ENCODE measurements around the gene AMOT.

The AMOT gene

GRCh38 chrX:112800971-112801775, 39.5 kb downstream of the AMOT start:
- DNase-seq, result no peak

DNA sequence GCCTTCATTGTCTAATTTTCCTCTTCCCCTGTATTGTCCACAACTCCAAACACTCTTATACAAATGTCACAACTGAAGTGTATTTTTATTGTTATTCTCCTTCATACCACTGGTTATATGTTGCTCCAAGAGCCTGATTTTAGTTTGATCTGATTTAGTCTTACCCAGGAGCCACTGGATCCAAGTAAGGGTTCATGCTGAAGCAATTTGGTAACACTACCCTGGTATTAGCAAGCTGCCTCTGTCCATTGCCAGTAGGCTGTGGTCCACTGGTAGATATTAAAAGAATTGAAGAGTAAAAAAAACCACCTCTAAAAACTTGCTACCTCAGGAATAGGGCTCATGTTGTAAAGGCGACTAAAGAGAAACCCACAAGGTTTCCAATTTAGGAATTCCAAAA, 41.2 kb downstream of the AMOT start:
- DNase-seq, result no peak

DNA sequence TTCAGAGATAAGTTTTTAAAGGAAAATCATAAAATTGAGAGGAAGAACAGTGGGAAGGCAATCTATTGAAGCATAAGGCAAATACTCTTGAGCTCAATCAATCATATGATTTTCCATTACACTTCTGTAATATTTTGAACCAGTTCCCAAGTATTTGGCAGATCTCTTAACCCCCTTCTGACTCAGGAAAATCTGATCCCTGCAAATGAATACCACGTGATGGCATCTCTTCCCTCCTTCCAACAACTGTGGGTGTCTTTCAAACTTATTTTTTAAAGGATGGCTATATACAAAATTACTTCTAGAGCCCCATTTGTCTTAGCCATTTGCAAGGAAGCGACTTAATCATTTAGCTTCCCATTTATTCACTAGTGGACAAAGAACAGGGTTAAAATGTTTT, 41.9 kb downstream of the AMOT start:
- DNase-seq, result no peak

GRCh38 chrX:112789931-112790330, 50.7 kb downstream of the AMOT start:
- no peak for DNase-seq

- DNase-seq, result no peak
Measured at GRCh38 chrX:112786076-112786475, 54.6 kb downstream of the AMOT start.

- no peak for DNase-seq
Measured at GRCh38 chrX:112785344-112785743, 55.3 kb downstream of the AMOT start.

DNA sequence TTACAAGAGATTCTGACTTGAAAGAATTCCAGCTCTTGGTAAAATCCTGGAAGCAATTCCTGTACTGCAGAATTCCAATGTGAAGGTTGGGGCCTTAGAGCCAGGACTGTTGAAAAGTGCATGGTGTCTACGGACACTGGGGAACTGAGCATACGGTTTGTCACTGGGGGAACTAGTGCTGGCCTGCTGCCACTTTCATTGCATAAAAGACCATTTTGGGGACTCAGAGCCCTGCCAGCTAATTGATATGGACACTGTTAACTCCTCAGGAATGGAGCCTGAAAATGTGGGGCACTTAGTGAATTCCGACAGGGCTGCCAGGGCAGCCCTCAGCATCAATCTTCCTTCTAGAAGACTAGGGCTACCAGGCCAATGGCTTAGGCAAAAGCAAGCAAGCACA, 55.9 kb downstream of the AMOT start:
- no peak for DNase-seq

DNA sequence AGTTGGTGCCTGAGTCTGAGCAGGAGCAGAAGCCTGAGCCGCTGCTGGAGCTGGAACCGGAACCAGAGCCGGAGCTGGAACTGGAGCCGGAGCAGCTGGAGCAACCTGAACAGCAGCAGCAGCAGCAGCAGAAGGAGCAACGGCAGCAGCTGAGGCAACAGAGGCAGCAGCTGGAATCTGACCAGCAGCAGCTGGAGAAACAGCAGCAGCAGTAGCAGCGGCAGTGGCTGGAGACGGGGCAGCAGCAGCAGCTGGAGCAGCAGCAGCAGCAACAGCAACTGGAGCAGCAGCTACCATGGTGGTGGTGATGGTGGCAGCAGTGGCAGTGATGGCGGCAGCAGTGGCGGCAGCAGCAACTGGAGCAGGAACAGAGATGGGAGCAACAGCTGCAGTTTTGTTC, 61.5 kb downstream of the AMOT start:
- no peak for DNase-seq

DNA sequence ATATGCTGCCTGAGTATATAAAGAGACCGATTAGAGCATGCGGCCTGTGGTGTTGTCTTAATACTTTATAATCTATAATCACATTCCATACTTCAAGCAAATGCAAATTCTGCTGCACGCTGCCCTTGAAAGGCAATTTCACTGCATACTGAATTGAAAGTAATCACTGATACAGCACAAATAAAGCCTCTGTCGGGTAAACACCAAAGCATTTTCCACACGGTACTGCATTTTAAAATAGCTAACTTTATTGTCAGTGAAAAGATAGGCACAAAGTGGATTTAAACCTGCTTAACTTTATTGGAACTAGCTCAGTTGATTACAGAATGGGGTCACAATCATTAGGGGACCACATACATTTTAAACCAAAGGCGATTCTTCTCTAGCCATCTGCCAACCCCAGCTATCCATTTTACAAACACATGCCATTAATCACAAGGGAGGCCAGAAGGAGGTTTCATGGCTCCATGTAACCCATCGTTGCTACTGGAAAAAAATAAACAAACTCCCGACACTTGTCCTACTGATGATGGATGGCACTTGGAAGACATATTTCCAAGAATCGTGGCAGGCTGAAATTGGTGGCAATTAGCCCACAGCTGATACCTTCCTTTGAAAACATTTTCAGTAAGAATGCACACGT, 65.9 kb downstream of the AMOT start:
- peak; percentile 62 for DNase-seq

DNA sequence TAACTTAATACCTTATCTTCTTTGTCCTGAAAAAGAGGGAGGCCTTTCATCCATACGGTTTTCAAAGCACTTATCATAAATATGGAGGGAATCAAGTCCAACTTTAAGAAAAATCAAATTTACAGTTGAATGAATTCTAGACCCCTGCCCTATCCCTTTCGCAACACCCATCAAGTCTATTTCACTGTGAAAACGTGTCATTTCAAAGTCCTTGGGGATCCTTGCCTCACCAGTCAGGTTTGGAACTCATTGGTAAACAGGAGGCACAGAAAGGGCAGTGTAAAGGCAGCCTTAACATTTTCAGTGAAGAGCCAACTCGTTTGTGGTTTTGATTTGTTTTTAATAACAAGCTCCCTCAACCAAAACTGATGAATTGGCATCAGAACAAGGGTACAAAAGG, 66.5 kb downstream of the AMOT start:
- DNase-seq, result no peak

DNA sequence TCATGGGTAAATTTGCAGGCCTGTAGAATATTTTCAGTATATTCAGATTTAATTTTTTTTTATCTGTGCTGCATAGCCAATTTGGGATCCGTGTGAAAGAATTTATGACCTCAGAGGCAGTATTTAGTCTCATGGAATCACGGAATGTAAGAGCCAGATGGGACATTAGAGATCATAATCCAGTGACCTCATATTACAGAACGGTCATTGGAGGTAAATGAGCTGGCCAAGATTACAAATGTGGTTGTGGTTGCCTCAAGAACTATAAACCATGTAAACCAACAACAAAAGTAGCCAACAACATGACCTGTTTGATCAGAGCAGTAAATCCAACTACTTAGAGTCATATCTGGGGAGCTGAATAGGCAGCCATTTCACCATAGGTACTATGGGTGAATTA, 71.6 kb downstream of the AMOT start:
- no peak for DNase-seq

DNA sequence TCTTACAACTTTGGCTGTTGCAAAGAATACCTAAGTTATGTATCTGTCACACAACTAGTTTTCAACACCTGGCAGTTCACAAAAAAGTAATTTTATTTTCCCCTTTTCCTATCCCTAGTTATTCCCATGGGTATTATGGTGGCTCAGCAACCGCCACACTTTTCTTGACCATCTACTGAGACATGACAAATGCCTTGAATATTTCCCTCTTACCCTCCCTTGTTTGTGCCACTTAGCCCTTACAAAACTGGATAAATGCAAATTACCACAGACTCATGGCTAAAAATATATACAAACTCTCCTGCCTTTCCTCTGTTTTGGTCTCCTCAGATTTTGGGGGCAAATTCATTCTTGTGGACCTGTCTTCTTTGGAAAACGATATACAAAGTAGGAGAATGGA, 72.1 kb downstream of the AMOT start:
- DNase-seq, result no peak

- DNase-seq, result no peak
Measured at GRCh38 chrX:112766774-112767173, 73.9 kb downstream of the AMOT start.

GRCh38 chrX:112761242-112762207, 79.1 kb downstream of the AMOT start:
- DNase-seq, result no peak

DNA sequence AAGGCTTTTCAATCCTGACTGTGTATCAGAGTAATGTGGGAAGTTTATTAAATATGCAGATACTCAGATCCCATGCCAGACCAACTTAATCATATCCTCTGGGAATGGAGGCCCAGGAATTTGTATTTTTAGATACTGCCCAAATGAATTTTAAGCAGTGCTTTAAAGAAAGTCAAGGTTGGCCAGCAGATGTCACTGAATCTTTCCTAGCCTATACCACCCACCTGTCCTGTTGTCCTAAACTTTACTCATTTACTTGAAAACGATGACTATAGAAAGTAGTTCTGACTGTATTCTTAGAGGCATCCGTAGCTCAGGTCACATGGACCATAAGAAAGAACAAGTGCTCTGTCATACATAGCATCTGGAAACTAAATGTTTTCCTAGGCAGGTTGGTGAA, 79.9 kb downstream of the AMOT start:
- DNase-seq, result no peak

- DNase-seq, result peak; percentile 46
Measured at GRCh38 chrX:112759966-112760365, 80.7 kb downstream of the AMOT start.

- DNase-seq, result no peak
Measured at GRCh38 chrX:112759512-112759911, 81.1 kb downstream of the AMOT start.

DNA sequence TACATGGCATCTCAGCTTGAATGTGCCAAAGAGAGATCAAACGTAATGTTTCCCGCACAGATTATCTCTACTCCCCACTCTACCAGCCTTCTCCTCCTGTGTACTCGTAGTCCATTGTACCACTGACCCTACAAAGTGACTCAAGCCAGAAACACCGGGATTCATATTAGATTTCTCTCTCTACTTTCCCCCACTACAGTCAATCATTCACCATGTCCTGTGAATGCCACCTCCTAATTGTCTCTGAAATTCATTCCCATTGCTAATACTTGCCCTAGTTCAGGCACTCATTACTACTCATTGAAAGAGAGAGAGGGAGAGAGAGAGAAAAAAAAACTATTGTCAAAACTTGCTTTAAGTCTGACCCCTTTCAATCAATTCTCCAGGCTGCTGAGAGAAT, 82.7 kb downstream of the AMOT start:
- DNase-seq, result no peak

DNA sequence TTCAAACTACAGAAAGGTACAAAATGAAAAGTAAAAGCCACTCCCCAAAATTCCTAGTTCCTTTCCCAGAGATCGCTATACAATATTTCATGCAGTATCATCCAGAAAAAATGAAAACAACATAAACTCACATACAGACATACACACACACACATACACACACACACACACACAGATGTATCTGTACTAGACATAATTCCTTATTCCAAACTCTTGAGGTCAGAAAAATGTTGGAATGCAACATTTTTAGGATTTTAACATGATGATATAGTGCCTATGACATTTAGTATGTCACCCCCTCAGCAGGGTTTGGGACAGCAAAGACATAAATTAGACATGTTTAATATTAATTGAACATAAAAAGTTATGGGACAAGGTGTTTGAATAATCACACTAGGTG, 87.5 kb downstream of the AMOT start:
- DNase-seq, result no peak

DNA sequence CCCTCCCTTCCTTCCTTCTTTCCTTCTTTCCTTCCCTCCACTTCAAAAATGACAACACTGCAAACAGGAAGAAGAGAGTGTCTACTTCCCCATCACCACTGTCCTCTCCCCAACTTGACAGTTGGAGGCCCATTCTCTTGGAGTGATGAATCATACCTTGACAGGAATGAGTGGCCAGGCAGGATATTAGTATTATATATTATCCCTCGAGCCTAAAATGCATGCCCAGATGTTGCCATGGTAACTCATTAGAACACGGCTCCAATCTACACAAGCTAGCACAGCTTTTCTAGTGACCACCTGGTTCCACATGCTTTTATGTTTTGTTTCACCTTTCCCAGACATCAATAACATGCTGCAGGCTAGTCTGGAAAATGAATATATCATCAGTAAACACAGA, 89.6 kb downstream of the AMOT start:
- no peak for DNase-seq

DNA sequence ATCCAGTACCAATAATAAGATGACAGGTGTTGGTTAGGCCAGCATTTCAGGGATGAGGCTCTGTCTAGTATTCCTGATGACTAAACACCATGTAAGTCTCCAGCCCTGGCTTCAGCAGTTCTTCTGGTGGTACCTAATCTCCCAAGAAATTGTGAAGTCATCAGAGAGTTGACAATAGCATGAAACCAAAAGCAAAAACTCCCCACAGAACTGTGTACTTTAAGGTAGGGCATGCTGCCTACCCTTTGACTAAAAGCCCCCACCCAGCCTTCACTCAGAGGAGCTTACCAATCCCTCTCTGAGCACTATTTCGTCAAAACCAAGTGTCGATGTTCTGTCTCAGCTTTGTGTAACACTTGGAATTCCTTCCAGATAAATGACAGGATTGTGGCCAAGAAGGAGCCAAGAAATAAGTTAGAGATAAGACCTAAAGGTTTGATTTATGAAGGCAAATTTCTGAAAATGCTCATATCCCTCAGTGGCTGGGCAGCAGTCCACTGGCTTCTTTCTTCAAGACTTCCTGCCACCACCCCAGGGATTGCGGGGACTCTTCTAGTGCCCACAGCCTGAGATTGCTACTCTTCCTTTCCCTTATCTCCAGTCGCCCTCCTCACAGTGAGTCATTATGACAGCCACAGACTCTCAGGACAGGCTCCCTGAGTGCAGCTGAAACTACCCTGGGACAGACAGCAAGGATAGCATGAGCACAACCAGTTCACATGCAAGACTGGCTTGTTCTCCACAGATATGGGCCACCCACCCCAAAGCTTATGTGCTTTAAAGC, 93.6 kb downstream of the AMOT start:
- no peak for DNase-seq

GRCh38 chrX:112738347-112739033, 102.1 kb downstream of the AMOT start:
- DNase-seq, result no peak
